Measurements from ENCODE around the gene NECAB3.

DNA sequence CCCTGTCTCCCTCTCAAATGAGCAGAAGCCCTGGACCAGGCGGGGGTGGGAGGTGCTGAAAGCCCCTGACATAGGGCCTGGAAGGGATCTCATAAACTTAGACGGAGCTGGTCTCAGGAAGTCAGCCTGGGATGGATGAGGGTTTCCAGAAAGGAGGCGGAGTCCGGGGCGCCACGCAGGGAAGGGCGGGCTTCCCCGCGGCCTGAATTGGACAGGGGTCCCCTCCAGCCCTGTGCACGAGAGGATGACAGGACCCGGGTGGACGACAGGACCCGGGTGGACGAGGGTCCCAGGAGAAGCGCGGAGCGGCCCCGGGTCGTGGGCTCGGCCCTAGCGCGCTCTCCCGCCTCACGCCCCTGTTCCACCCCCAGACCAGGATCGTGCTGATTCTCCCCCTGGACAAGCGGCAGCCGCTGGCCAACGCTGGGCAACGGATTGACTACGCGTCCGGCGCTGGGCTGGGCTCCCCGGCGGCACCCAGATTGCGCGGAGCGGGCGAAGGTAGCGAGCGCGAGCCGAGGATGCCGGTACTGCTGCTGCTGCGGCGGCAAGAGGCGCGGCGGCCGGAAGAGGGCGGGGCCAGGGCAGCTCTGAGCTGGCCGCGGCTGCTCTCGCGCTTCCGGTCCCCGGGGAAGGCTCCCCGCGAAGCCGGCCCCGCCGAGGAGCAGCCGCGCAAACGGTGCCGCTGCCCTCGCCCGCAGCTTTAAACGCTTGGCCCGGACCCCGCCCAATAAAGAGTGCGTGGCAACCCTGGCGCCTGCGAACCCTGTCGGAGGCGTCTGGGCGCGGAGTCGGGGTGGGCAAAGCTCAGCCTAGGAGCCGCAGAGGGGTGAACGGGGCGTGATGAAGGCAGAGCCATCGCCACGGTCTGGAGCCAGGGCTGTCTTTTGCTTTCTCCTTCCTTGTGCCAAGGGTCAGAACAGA is 10.8 kb downstream of the NECAB3 start:
- peak; percentile 79 for TF ChIP-seq POLR2A (IDR thresholded peaks at IDR 0.05; ENCODE audit: low read depth, low read length)
- TF ChIP-seq, protein P1, sequence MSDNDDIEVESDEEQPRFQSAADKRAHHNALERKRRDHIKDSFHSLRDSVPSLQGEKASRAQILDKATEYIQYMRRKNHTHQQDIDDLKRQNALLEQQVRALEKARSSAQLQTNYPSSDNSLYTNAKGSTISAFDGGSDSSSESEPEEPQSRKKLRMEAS (IDR thresholded peaks at IDR 0.05; ENCODE audit: insufficient read depth, insufficient read length), result no peak

Data from endothelial cell of umbilical vein (primary cell).